ENCODE results near the gene HIVEP3.

Gene HIVEP3

GRCh38 chr1:41461790-41462679 is 456.7 kb downstream of the HIVEP3 start:
- Histone ChIP-seq H3K4me1 (no peaks in the 10 kb centered on the region), H2AFZ (no peak overlapping the region), H3K9me3 (ENCODE audit: control insufficient read depth, low read length) (no peaks in the 10 kb centered on the region), H3K4me2 (ENCODE audit: low read length) (no peak overlapping the region), H3K9ac (no peak overlapping the region), H3K79me2 (no peaks in the 10 kb centered on the region), H3K27me3 (ENCODE audit: control insufficient read depth, insufficient read depth, low read length) (no peaks in the 10 kb centered on the region), H3K27ac (no peak overlapping the region), H3K4me3 (ENCODE audit: low read depth, low read length) (no peak overlapping the region), H3K36me3 (ENCODE audit: control insufficient read depth, insufficient read depth, low read length) (no peaks in the 10 kb centered on the region)
- TF ChIP-seq CTCF (IDR thresholded peaks at IDR 0.05): no peak

- H3K79me2 ChIP-seq: no peaks in the 10 kb centered on the region
- H3K9ac ChIP-seq: no peak overlapping the region
- H3K27me3 ChIP-seq (ENCODE audit: control insufficient read depth, insufficient read depth, low read length): no peaks in the 10 kb centered on the region
- no peaks in the 10 kb centered on the region for H3K36me3 ChIP-seq (ENCODE audit: control insufficient read depth, insufficient read depth, low read length)
- no peak for TF ChIP-seq CTCF (IDR thresholded peaks at IDR 0.05)
- no peak overlapping the region for H3K4me3 ChIP-seq (ENCODE audit: low read depth, low read length)
- H3K4me2 ChIP-seq (ENCODE audit: low read length): no peak overlapping the region
- no peaks in the 10 kb centered on the region for H3K9me3 ChIP-seq (ENCODE audit: control insufficient read depth, low read length)
- H2AFZ ChIP-seq: no peak overlapping the region
- H3K27ac ChIP-seq: no peak overlapping the region
- no peaks in the 10 kb centered on the region for H3K4me1 ChIP-seq
These were observed 461.7 kb downstream of the HIVEP3 start for GRCh38 chr1:41456847-41457540.

Data from parathyroid adenoma (tissue), 2 donors.